ENCODE measurements around the gene GBF1.
A peak's percentile ranks its signal among the peaks of the same experiment; 100 is the strongest.

The GBF1 gene

GRCh38 chr10:102384053-102384452, 138.7 kb downstream of the GBF1 start:
- DNase-seq (ENCODE audit: low read depth): peak; percentile 21
- TF ChIP-seq CTCF (conservative IDR thresholded peaks at IDR 0.05; ENCODE audit: control insufficient read depth, insufficient read depth, low read depth, low read length): no peak
- no peak overlapping the region for H3K4me3 ChIP-seq (ENCODE audit: control insufficient read depth, low read depth, low read length)

DNA sequence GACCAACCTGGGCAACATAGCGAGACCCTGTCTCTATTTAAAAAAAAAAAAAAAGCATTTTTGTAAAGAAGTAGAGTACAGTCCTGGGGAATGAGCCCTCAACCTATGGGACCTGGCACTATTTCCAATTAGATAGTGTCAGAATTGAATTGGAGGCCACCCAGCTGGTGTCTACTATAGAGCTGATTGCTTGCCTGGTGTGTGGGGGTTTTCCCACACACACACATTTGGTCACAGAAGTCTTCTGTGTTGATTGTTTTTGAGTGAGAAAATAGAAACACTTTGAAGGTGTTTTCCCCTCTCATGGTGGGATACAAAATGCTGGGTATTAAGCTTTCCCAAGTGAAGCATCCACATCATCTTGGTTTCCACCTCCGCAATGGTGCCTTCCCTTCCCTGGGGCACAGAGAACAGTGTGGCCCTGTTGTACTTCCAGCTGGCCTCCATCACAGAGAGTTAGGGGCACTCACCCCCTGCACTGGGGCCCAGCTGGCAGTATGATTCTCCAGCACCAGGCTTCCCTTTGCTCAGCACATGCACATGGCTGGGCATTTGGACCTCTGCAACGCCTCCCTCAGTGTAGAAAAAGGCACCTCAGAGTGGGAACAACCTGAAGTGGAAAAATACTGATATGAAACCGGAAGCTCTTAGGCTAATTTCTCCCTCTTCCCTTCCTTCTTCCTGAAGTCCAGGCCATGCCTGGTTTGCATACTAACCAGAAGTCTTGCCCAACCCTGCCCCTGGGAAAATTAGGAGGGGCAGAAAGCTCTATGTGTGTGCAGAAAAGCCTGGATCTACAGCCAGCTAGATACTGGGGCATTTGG, 139.5 kb downstream of the GBF1 start:
- no peak for TF ChIP-seq CTCF (conservative IDR thresholded peaks at IDR 0.05; ENCODE audit: control insufficient read depth, insufficient read depth, low read depth, low read length)
- peak; percentile 47 for DNase-seq (ENCODE audit: low read depth)
- H3K4me3 ChIP-seq (ENCODE audit: control insufficient read depth, low read depth, low read length): no peak overlapping the region

- DNase-seq (ENCODE audit: low read depth): no peak
- TF ChIP-seq CTCF (conservative IDR thresholded peaks at IDR 0.05; ENCODE audit: control insufficient read depth, insufficient read depth, low read depth, low read length): no peak
- H3K4me3 ChIP-seq (ENCODE audit: control insufficient read depth, low read depth, low read length): no peak overlapping the region
Observed at GRCh38 chr10:102389894-102390293, 144.6 kb downstream of the GBF1 start.

DNA sequence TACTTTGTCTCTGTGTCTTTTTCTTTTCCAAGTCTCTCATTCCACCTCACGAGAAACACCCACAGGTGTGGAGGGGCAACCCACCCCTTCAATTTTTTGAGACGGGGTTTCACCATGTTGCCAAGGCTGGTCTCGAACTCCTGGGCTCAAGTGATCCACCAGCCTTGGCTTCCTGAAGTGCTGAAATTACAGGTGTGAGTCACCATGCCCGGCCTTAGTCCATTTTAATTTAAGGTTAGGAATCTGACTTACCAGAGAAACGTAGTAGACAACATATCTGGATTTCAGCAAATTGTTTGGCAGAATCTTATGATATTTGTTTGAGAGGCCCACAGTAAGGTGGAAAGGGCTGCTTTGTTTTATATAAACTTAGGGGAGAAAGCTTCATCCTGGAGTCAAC, 147.0 kb downstream of the GBF1 start:
- no peak for TF ChIP-seq CTCF (conservative IDR thresholded peaks at IDR 0.05; ENCODE audit: control insufficient read depth, insufficient read depth, low read depth, low read length)
- H3K4me3 ChIP-seq (ENCODE audit: control insufficient read depth, low read depth, low read length): no peak overlapping the region
- no peak for DNase-seq (ENCODE audit: low read depth)

- DNase-seq (ENCODE audit: low read depth): no peak
- peak; percentile 80 for TF ChIP-seq CTCF (conservative IDR thresholded peaks at IDR 0.05; ENCODE audit: control insufficient read depth, insufficient read depth, low read depth, low read length)
Observed at GRCh38 chr10:102393411-102394078, 148.2 kb downstream of the GBF1 start.

DNA sequence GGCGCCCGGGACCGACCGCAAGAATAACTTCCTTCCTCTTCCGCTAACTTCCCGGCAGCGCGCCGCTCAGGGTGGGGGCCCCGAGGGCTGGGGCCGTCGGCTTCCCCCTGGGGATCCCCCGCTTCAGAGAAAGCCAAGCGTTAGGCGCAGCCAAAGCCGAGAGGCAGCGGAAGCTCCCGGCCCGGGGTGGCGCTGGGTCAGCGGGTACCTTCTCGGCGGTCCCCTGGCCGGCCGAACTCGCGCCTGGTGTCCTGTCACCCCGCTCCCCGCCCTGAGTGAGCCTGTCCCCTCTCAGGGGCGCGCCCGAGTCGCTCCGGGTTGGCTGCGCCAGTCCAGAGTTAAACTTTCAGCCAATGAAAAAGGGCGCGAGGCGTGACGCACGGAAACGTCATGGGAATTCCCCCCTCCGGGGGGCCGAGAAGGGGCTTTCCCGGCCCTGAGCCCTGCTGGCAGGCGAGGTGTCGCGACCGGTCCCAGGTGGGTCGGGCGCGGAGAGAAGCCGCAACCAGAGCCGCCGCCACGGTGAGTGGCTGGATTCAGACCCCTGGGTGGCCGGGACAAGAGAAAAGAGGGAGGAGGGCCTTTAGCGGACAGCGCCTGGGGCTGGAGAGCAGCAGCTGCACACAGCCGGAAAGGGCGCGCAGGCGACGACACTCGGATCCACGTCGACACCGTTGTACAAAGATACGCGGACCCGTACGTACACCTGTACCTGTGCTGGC, 148.9 kb downstream of the GBF1 start:
- no peak for TF ChIP-seq CTCF (conservative IDR thresholded peaks at IDR 0.05; ENCODE audit: control insufficient read depth, insufficient read depth, low read depth, low read length)
- peak; percentile 89 for DNase-seq (ENCODE audit: low read depth)
- H3K4me3 ChIP-seq (ENCODE audit: control insufficient read depth, low read depth, low read length): peak overlapping the region; percentile 74

More at GRCh38 chr10:102393411-102394078, 148.2 kb downstream of the GBF1 start:
- H3K4me3 ChIP-seq (ENCODE audit: control insufficient read depth, low read depth, low read length): peak overlapping the region; percentile 74
